Endothelial cell of umbilical vein (primary cell): ENCODE measurements around the gene KDM6B. TPM values are rescaled to one million over a fixed set of nuclear protein-coding genes. Genes with fewer than 3 reads are reported as not detected.
A peak's percentile ranks its signal among the peaks of the same experiment; 100 is the strongest.

Experiments
- BruUV-seq: library from RNA; stranded (reverse); fragments of 400-500 nt; replicated peaks from 2 replicates; lab custom pipeline; 2021; lab: Mats Ljungman, UMichigan
- CTCF ChIA-PET: fragments of 300-600, 350-600 bp; sonication (Branson Sonifier 250); formaldehyde crosslinking; loops from one replicate; lab custom pipeline; 2021; ENCODE audit warnings: antibody characterized with exemption, inconsistent platforms; lab: Charles Lee
- POLR2A ChIA-PET: fragments of 300-600, 350-600 bp; sonication (Branson Sonifier 250); formaldehyde crosslinking; loops from one replicate; lab custom pipeline; 2021; ENCODE audit warnings: antibody characterized with exemption, inconsistent platforms; lab: Charles Lee
- DNase-seq: peaks from one replicate; pipeline ENCODE4 v3.0.0-alpha.2; 2011; ENCODE audit warnings: low read depth, low spot score
- FAIRE-seq: peaks from 2 replicates; lab custom pipeline; 2011; peaks lifted over from hg19 to GRCh38; lab: Jason Lieb, UNC
- H2AFZ ChIP-seq: 2 replicates; pipeline ENCODE4 v1.6.0; 2012; ENCODE audit warnings: low read depth, low read length, control low read depth, inconsistent platforms
- H3K27ac ChIP-seq: 2 replicates; pipeline ENCODE4 v1.5.1; 2011; ENCODE audit warnings: low read depth, mild to moderate bottlenecking, control low read depth, low read length, moderate library complexity; ENCODE audit not compliant: insufficient read depth
- H3K27me3 ChIP-seq, 2 experiments: 2 replicates each; pipeline versions ENCODE4 v1.6.0 to v1.6.1; 2011; ENCODE audit warnings: low read length in 2 of 2, mixed read lengths in 1 of 2; ENCODE audit not compliant: control insufficient read depth in 2 of 2, insufficient read depth in 2 of 2
- H3K36me3 ChIP-seq, 2 experiments: 2 replicates in 1 of 2; 3 replicates in 1 of 2; pipeline ENCODE4 v1.5.1; 2011; ENCODE audit warnings: low read length in 2 of 2, mild to moderate bottlenecking in 1 of 2, moderate library complexity in 1 of 2; ENCODE audit not compliant: control insufficient read depth in 2 of 2, insufficient read depth in 2 of 2; ENCODE audit errors: extremely low read depth in 1 of 2
- H3K4me1 ChIP-seq: 3 replicates; pipeline ENCODE4 v1.5.1; 2011; ENCODE audit warnings: mild to moderate bottlenecking, low read length; ENCODE audit not compliant: control insufficient read depth, insufficient read depth; ENCODE audit errors: extremely low read depth
- H3K4me2 ChIP-seq: 2 replicates; pipeline ENCODE4 v1.6.1; 2011; ENCODE audit warnings: low read length, control low read depth, mixed read lengths; ENCODE audit not compliant: insufficient read depth
- H3K4me3 ChIP-seq, 3 experiments: fragments of 200-600 bp in 1 of 3; sonication (generic), shearing (Covaris generic) in 1 of 3; replicated peaks in 1 of 3; 2 replicates each; pipeline ENCODE4 v1.5.1; 2011 to 2016; ENCODE audit warnings: control low read depth in 3 of 3, low read length in 3 of 3, mild to moderate bottlenecking in 2 of 3, inconsistent platforms in 1 of 3, low read depth in 1 of 3, moderate library complexity in 1 of 3; ENCODE audit not compliant: insufficient read depth in 1 of 3
- H3K79me2 ChIP-seq: 2 replicates; pipeline ENCODE4 v1.6.0; 2012; ENCODE audit warnings: low read length, inconsistent platforms; ENCODE audit not compliant: control insufficient read depth, insufficient read depth
- H3K9ac ChIP-seq: replicated peaks from 2 replicates; pipeline ENCODE3; 2011; ENCODE audit warnings: low read length, control low read depth; ENCODE audit not compliant: insufficient read depth; ENCODE audit errors: extremely low read depth
- H3K9me1 ChIP-seq: replicated peaks from 3 replicates; pipeline ENCODE4 v1.6.0; 2011; ENCODE audit warnings: mild to moderate bottlenecking, low read length; ENCODE audit not compliant: control insufficient read depth, insufficient read depth; ENCODE audit errors: extremely low read depth
- H3K9me3 ChIP-seq: replicated peaks from 2 replicates; pipeline ENCODE4 v1.5.1; 2012; ENCODE audit warnings: low read length, inconsistent platforms; ENCODE audit not compliant: control insufficient read depth, insufficient read depth
- H4K20me1 ChIP-seq: replicated peaks from 2 replicates; pipeline ENCODE3; 2011; ENCODE audit warnings: mild to moderate bottlenecking, low read length; ENCODE audit not compliant: control insufficient read depth, insufficient read depth; ENCODE audit errors: extremely low read depth
- CTCF ChIP-seq, 2 donors: IDR thresholded peaks; 1 replicate in 1 of 2; 2 replicates in 1 of 2; pipeline ENCODE4 v1.5.1; 2011; ENCODE audit warnings: low read length in 2 of 2, mild to moderate bottlenecking in 2 of 2, moderate library complexity in 2 of 2, control low read depth in 1 of 2, inconsistent platforms in 1 of 2, low read depth in 1 of 2; ENCODE audit not compliant: insufficient read depth in 1 of 2; ENCODE audit errors: extremely low read depth in 1 of 2
- EZH2 ChIP-seq: IDR thresholded peaks from 2 replicates; pipeline ENCODE4 v1.6.1; 2012; ENCODE audit warnings: borderline replicate concordance, low read depth, mild to moderate bottlenecking, moderate library complexity, low read length, inconsistent platforms; ENCODE audit not compliant: severe bottlenecking
- FOS ChIP-seq: IDR thresholded peaks from 2 replicates; pipeline ENCODE4 v1.6.1; 2011; ENCODE audit warnings: mild to moderate bottlenecking, low read length, moderate library complexity, borderline replicate concordance; ENCODE audit not compliant: insufficient read depth
- GATA2 ChIP-seq: IDR thresholded peaks from 2 replicates; pipeline ENCODE4 v1.7.0; 2011; ENCODE audit warnings: low read depth, mild to moderate bottlenecking, moderate library complexity, mixed read lengths, low read length; ENCODE audit not compliant: insufficient read length, insufficient read depth
- JUN ChIP-seq: IDR thresholded peaks from 2 replicates; pipeline ENCODE4 v1.6.1; 2011; ENCODE audit warnings: borderline replicate concordance, low read depth; ENCODE audit not compliant: insufficient read length, insufficient read depth
- MYC ChIP-seq: IDR thresholded peaks from one replicate; pipeline ENCODE4 v1.6.1; 2011; ENCODE audit warnings: mild to moderate bottlenecking, low read depth, low read length
- POLR2A ChIP-seq: IDR thresholded peaks from 2 replicates; pipeline ENCODE4 v1.6.1; 2012; ENCODE audit warnings: low read depth, mild to moderate bottlenecking, control low read depth, low read length
- POLR2AphosphoS5 ChIP-seq: IDR thresholded peaks from 2 replicates; pipeline ENCODE4 v1.6.1; 2012; ENCODE audit warnings: low read depth, mild to moderate bottlenecking, control low read depth, low read length, moderate library complexity; ENCODE audit not compliant: insufficient read depth
- dilution Hi-C: fragments of 300-500 bp; cut with MboI; formaldehyde crosslinking; loops from one replicate; pipeline ENCODE4 v1.15.0; 2019; ENCODE audit warnings: low sequenced_read_pairs; ENCODE audit not compliant: extremely low pct_ligation_motif_present
- intact Hi-C: fragments of 100-400 bp; cut with micrococcal nuclease; formaldehyde crosslinking; loops from one replicate; pipeline ENCODE4 v1.10.0; 2022
- polyA plus RNA-seq, 4 experiments: library from polyadenylated mRNA; depleted of rRNA in 3 of 4; stranded (reverse) in 3 of 4; unstranded in 1 of 4; fragments of >200 nt; gene quantifications; 2 replicates each; pipeline versions ENCODE4 v1.2.1 to v1.2.3, GENCODE V29; 2011 to 2012; ENCODE audit warnings: missing spikeins in 1 of 4
- total RNA-seq: library from RNA; stranded (reverse); gene quantifications from 2 replicates; pipeline ENCODE4 v1.2.3, GENCODE V29; 2021
- TF ChIP-seq, protein P1 (sequence below): IDR thresholded peaks from 2 replicates; pipeline ENCODE4 v1.6.1; 2011; ENCODE audit not compliant: insufficient read depth, insufficient read length

The KDM6B gene
- total and polyA plus RNA-seq, 2 donors (not counting 3 experiments of a cell fraction or from before 2014, with no cell fraction given), result 1.8 to 17.8 TPM

DNA sequence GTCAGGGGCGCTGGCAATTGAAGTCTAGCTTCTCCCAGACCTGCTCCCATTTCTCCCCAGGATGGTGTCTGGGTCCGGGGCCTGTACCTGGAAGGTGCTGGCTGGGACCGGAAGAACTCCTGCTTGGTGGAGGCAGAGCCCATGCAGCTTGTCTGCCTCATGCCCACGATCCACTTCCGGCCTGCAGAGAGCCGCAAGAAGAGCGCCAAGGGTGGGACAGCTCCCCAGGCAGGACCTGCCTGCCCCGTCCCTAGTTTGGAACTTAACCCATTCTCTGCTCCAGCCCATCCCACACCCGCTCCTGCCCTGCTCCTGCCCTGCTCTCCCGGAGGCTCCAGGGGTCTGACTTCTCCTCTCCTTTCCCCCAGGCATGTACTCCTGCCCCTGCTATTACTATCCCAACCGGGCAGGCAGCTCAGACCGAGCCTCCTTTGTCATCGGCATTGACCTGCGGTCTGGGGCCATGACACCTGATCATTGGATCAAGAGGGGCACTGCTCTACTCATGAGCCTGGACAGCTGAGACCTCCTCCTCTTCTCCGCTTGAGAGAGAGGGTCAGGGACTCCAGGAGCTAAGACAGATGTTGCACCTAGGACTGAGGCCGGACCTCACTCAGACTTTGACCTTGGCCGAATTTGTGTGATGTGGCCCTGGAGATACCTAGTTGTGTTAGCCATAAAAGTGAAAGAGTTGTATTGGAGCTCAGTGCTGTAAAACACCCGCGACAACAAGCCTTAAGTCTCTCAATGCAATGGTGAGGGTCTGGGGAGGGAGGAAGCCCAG is 814 bp upstream of the KDM6B start:
- no peaks in the 10 kb centered on the region for H3K9me3 ChIP-seq
- H3K4me3 ChIP-seq, result no peak overlapping the region
- no peak overlapping the region for H3K27ac ChIP-seq
- H3K79me2 ChIP-seq, result no peaks in the 10 kb centered on the region
- ChIA-PET CTCF (interaction anchor here (0.9 to 5.8 kb wide), 11 partner anchors 8 to 156 kb away, joined by 3 to 32 read pairs (median 3); partner anchors contain the start of genes CYB5D1, NAA38 and TMEM88), POLR2A (no interaction called here)
- FAIRE-seq (no peak), DNase-seq (no peak)
- no TSS peak for BruUV-seq
- peak overlapping the region; percentile 51 for H3K4me2 ChIP-seq
- peaks cover 29% of the 10 kb centered on the region for H3K4me1 ChIP-seq
- dilution Hi-C loops, result no loop called here
- H3K9ac ChIP-seq, result no peak overlapping the region
- intact Hi-C loops, result no loop called here
- peaks cover 1 to 3% of the 10 kb centered on the region in 2 experiments for H3K27me3 ChIP-seq
- TF ChIP-seq POLR2A (no peak), EZH2 (no peak), CTCF (IDR thresholded peaks at IDR 0.05; ENCODE audit: extremely low read depth in 1 of 2, insufficient read depth in 1 of 2, low read depth in 1 of 2, low read length in 2 of 2) (no peak), POLR2AphosphoS5 (no peak), JUN (no peak), MYC (no peak), GATA2 (no peak), FOS (no peak)
- TF ChIP-seq, protein P1, sequence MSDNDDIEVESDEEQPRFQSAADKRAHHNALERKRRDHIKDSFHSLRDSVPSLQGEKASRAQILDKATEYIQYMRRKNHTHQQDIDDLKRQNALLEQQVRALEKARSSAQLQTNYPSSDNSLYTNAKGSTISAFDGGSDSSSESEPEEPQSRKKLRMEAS, result no peak
- no peaks in the 10 kb centered on the region for H3K36me3 ChIP-seq
- H3K9me1 ChIP-seq, result no peaks in the 10 kb centered on the region
- no peaks in the 10 kb centered on the region for H4K20me1 ChIP-seq
- peak overlapping the region; percentile 41 for H2AFZ ChIP-seq
